Stomach (tissue), 9 donors: ENCODE results near the gene ANO7. TPM values are rescaled to one million over a fixed set of nuclear protein-coding genes. Genes with fewer than 3 reads are reported as not detected.

Source experiments
- DNase-seq, 2 donors: peaks; one replicate each; pipeline versions ENCODE4 v3.0.0 to v3.0.0-alpha.2; 2013 to 2019
- H3K27ac ChIP-seq, 5 donors: fragments of 200-600 bp in 4 of 5; sonication (generic) in 4 of 5; one replicate each; pipeline ENCODE4 v1.5.1; 2013 to 2019; ENCODE audit warnings: mild to moderate bottlenecking in 1 of 5, moderate library complexity in 1 of 5
- H3K27me3 ChIP-seq, 3 donors: fragments of 200-600 bp; sonication (generic); one replicate each; pipeline ENCODE4 v1.5.1; 2017 to 2019; ENCODE audit warnings: mixed run types in 1 of 3
- H3K36me3 ChIP-seq, 4 donors: fragments of 200-600 bp; sonication (generic); 1 replicate in 3 of 4; 2 replicates in 1 of 4; pipeline ENCODE4 v1.5.1; 2016 to 2019
- H3K4me1 ChIP-seq, 4 donors: fragments of 200-600 bp; sonication (generic); one replicate each; pipeline ENCODE4 v1.5.1; 2016 to 2019
- H3K4me3 ChIP-seq, 4 donors: fragments of 200-600 bp; sonication (generic) in 3 of 4; one replicate each; pipeline ENCODE4 v1.5.1; 2016 to 2019; ENCODE audit warnings: mild to moderate bottlenecking in 1 of 4
- H3K9me3 ChIP-seq, 4 donors: fragments of 200-600 bp; sonication (generic); one replicate each; pipeline ENCODE4 v1.5.1; 2016 to 2019
- EP300 ChIP-seq: sonication (generic); formaldehyde crosslinking; IDR thresholded peaks from one replicate; pipeline ENCODE4 v1.6.1; 2017; ENCODE audit warnings: antibody characterized with exemption
- POLR2A ChIP-seq, 4 donors: fragments of 450-650 bp; IDR thresholded peaks; one replicate each; pipeline ENCODE4 v1.6.1; 2016; ENCODE audit warnings: antibody characterized with exemption in 4 of 4, control low read depth in 2 of 4, mild to moderate bottlenecking in 1 of 4, moderate library complexity in 1 of 4
- POLR2AphosphoS5 ChIP-seq, 3 donors: sonication (generic); formaldehyde crosslinking; IDR thresholded peaks; one replicate each; pipeline ENCODE4 v1.6.1; 2016; ENCODE audit warnings: antibody characterized with exemption in 3 of 3
- WGBS, 5 donors: extraction: QIAGEN DNeasy Blood & Tissue Kit in 3 of 5; methylation state at CpG; one replicate each; pipeline versions ENCODE4 v1.1.5 to v1.1.7; 2013 to 2018; 5-methylcytosine and 5-hydroxymethylcytosine counted together
- intact Hi-C: fragments of 100-400 bp; cut with DNase I; formaldehyde crosslinking; loops from one replicate; pipeline ENCODE4 v1.15.1; 2023; ENCODE audit warnings: low total_unique reads
- polyA plus RNA-seq, 3 donors: library from polyadenylated mRNA; stranded (reverse); fragments of 200-250 nt; gene quantifications; one replicate each; pipeline ENCODE4 v1.2.3, GENCODE V29; 2013
- total RNA-seq, 5 donors: library from RNA; depleted of rRNA; stranded (reverse); fragments of >200 nt; gene quantifications; one replicate each; pipeline versions ENCODE4 v1.1.0 to v1.2.3, GENCODE V29; 2014 to 2016
- TF ChIP-seq, protein P1 (sequence below), 7 experiments: fragments of 450-650 bp in 4 of 7; fragments of 200-600 bp in 3 of 7; sonication (generic) in 3 of 7; IDR thresholded peaks; one replicate each; pipeline ENCODE4 v1.5.1; 2016 to 2019; ENCODE audit warnings: antibody characterized with exemption in 7 of 7, control low read depth in 2 of 7, mild to moderate bottlenecking in 1 of 7
- donor health status: healthy with polysubstance abuse.
- donor health status: Bipolar disorder and iron deficiency.
- donor health status: healthy.

Gene ANO7
- total and polyA plus RNA-seq, 8 donors, result 0.48 to 138 (median 5.6) TPM

DNA sequence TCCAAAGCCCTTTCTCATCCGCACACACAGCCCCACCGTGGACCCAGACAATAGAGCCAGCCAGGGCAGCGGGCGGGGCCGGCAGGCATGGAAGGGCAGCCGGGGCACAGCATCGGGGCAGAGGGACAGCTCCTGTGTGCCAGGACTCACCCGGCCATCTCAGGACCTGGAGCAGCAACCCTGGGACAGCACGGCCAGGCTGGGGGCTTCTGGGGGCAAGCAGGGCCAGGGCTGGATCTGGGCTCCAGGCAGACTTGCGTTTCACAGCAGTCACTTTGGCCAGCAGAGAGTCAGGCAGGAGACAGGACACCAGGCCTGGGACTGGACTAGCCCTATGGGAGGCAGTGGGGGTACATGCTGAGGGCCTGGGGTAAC lies 15.5 kb downstream of the ANO7 start:
- no peaks in the 10 kb centered on the region for H3K9me3 ChIP-seq
- no peaks in the 10 kb centered on the region for H3K27me3 ChIP-seq
- intact Hi-C loops, result no loop called here
- DNase-seq, result no peak
- TF ChIP-seq POLR2A (IDR thresholded peaks at IDR 0.05), result no peak
- TF ChIP-seq, protein P1, sequence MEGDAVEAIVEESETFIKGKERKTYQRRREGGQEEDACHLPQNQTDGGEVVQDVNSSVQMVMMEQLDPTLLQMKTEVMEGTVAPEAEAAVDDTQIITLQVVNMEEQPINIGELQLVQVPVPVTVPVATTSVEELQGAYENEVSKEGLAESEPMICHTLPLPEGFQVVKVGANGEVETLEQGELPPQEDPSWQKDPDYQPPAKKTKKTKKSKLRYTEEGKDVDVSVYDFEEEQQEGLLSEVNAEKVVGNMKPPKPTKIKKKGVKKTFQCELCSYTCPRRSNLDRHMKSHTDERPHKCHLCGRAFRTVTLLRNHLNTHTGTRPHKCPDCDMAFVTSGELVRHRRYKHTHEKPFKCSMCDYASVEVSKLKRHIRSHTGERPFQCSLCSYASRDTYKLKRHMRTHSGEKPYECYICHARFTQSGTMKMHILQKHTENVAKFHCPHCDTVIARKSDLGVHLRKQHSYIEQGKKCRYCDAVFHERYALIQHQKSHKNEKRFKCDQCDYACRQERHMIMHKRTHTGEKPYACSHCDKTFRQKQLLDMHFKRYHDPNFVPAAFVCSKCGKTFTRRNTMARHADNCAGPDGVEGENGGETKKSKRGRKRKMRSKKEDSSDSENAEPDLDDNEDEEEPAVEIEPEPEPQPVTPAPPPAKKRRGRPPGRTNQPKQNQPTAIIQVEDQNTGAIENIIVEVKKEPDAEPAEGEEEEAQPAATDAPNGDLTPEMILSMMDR (IDR thresholded peaks at IDR 0.05), result no peak
- TF ChIP-seq POLR2AphosphoS5 (IDR thresholded peaks at IDR 0.05), result no peak
- no peak for TF ChIP-seq EP300
- H3K27ac ChIP-seq, result no peak overlapping the region
- peaks cover 0 to 6% (median 0%) of the 10 kb centered on the region in 4 donors for H3K36me3 ChIP-seq
- H3K4me3 ChIP-seq, result no peak overlapping the region
- WGBS, 5 donors, result 50 to 78% (median 69%) methylated on average over 2 to 10 of the region's 10 CpGs
- no peaks in the 10 kb centered on the region for H3K4me1 ChIP-seq

- peaks cover 0 to 6% (median 0%) of the 10 kb centered on the region in 4 donors for H3K36me3 ChIP-seq
- no peak overlapping the region for H3K27ac ChIP-seq
- H3K27me3 ChIP-seq, result no peaks in the 10 kb centered on the region
- H3K9me3 ChIP-seq, result no peaks in the 10 kb centered on the region
- TF ChIP-seq POLR2AphosphoS5 (IDR thresholded peaks at IDR 0.05) (no peak), POLR2A (IDR thresholded peaks at IDR 0.05) (no peak), EP300 (no peak)
- TF ChIP-seq, protein P1 (IDR thresholded peaks at IDR 0.05), result no peak
- no peak for DNase-seq
- intact Hi-C loops, result no loop called here
- H3K4me1 ChIP-seq, result no peaks in the 10 kb centered on the region
- no peak overlapping the region for H3K4me3 ChIP-seq
- 61 to 91% (median 81%) methylated on average over 3 to 4 of the region's 4 CpGs for WGBS, 5 donors
Observed at GRCh38 chr2:241204490-241204889, 16.0 kb downstream of the ANO7 start.

- H3K27me3 ChIP-seq, result no peaks in the 10 kb centered on the region
- H3K9me3 ChIP-seq, result no peaks in the 10 kb centered on the region
- WGBS, 5 donors, result 82 to 96% (median 94%) methylated on average over 3 of the region's 3 CpGs
- intact Hi-C loops, result no loop called here
- TF ChIP-seq EP300 (no peak), POLR2AphosphoS5 (IDR thresholded peaks at IDR 0.05) (no peak), POLR2A (IDR thresholded peaks at IDR 0.05) (no peak)
- H3K36me3 ChIP-seq, result peaks cover 0 to 6% (median 0%) of the 10 kb centered on the region in 4 donors
- no peak overlapping the region for H3K4me3 ChIP-seq
- DNase-seq, result no peak
- H3K4me1 ChIP-seq, result no peaks in the 10 kb centered on the region
- H3K27ac ChIP-seq, result no peak overlapping the region
Observed at GRCh38 chr2:241205086-241205485, 16.6 kb downstream of the ANO7 start.

- DNase-seq, result no peak
- no peaks in the 10 kb centered on the region for H3K4me1 ChIP-seq
- no peak overlapping the region for H3K4me3 ChIP-seq
- WGBS, 5 donors, result 79 to 94% (median 83%) methylated on average over 1 of the region's 1 CpG
- H3K9me3 ChIP-seq, result no peaks in the 10 kb centered on the region
- peaks cover 0 to 6% (median 0%) of the 10 kb centered on the region in 4 donors for H3K36me3 ChIP-seq
- intact Hi-C loops, result no loop called here
- TF ChIP-seq POLR2A (IDR thresholded peaks at IDR 0.05) (no peak), POLR2AphosphoS5 (IDR thresholded peaks at IDR 0.05) (no peak), EP300 (no peak)
- TF ChIP-seq, protein P1 (IDR thresholded peaks at IDR 0.05), result no peak
- H3K27me3 ChIP-seq, result no peaks in the 10 kb centered on the region
- H3K27ac ChIP-seq, result no peak overlapping the region
Observed at GRCh38 chr2:241207151-241207550, 18.7 kb downstream of the ANO7 start.

GRCh38 chr2:241207641-241208040 lies 19.2 kb downstream of the ANO7 start:
- TF ChIP-seq EP300, result no peak
- TF ChIP-seq, protein P1 (IDR thresholded peaks at IDR 0.05), result no peak
- TF ChIP-seq POLR2A (IDR thresholded peaks at IDR 0.05), result no peak
- TF ChIP-seq POLR2AphosphoS5 (IDR thresholded peaks at IDR 0.05), result no peak
- Histone ChIP-seq H3K36me3 (peaks cover 0 to 2% (median 0%) of the 10 kb centered on the region in 4 donors), H3K27me3 (no peaks in the 10 kb centered on the region), H3K9me3 (no peaks in the 10 kb centered on the region), H3K4me3 (no peak overlapping the region), H3K27ac (no peak overlapping the region), H3K4me1 (no peaks in the 10 kb centered on the region)
- DNase-seq, result no peak
- 58 to 80% (median 66%) methylated on average over 5 to 6 of the region's 6 CpGs for WGBS, 5 donors
- intact Hi-C loops, result no loop called here
